ENCODE results near the gene HTR1B.

DNA sequence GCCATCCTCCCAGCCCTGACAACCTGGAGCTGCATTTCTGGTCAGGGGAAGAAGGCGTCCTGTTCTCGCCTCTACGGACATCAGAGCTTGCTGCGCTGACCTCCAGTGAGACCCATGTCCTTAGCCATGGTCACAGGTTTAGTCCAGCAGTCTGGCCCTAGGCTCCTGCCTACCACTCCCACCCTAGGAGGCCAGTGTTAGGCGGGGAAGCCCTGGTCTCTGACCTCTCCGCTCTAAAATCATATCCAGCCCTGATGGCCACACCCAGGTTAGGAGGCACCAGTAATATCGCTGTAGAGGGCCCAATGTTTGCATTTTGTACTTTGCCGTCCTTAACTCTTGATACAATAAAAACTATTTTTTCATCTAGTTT is 1.2 kb upstream of the HTR1B start:
- TF ChIP-seq, protein P1, sequence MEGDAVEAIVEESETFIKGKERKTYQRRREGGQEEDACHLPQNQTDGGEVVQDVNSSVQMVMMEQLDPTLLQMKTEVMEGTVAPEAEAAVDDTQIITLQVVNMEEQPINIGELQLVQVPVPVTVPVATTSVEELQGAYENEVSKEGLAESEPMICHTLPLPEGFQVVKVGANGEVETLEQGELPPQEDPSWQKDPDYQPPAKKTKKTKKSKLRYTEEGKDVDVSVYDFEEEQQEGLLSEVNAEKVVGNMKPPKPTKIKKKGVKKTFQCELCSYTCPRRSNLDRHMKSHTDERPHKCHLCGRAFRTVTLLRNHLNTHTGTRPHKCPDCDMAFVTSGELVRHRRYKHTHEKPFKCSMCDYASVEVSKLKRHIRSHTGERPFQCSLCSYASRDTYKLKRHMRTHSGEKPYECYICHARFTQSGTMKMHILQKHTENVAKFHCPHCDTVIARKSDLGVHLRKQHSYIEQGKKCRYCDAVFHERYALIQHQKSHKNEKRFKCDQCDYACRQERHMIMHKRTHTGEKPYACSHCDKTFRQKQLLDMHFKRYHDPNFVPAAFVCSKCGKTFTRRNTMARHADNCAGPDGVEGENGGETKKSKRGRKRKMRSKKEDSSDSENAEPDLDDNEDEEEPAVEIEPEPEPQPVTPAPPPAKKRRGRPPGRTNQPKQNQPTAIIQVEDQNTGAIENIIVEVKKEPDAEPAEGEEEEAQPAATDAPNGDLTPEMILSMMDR (IDR thresholded peaks at IDR 0.05) = no peak
- TF ChIP-seq POLR2A (IDR thresholded peaks at IDR 0.05) (no peak), EP300 (IDR thresholded peaks at IDR 0.05) (no peak)
